Endothelial cell of umbilical vein (primary cell): Measurements from ENCODE around the gene DEF6.

ENCODE experiments used
- CTCF ChIP-seq, 2 donors: IDR thresholded peaks; 1 replicate in 1 of 2; 2 replicates in 1 of 2; pipeline ENCODE4 v1.5.1; 2011; ENCODE audit warnings: low read length in 2 of 2, mild to moderate bottlenecking in 2 of 2, moderate library complexity in 2 of 2, control low read depth in 1 of 2, inconsistent platforms in 1 of 2, low read depth in 1 of 2; ENCODE audit not compliant: insufficient read depth in 1 of 2; ENCODE audit errors: extremely low read depth in 1 of 2
- EZH2 ChIP-seq: IDR thresholded peaks from 2 replicates; pipeline ENCODE4 v1.6.1; 2012; ENCODE audit warnings: borderline replicate concordance, low read depth, mild to moderate bottlenecking, moderate library complexity, low read length, inconsistent platforms; ENCODE audit not compliant: severe bottlenecking
- FOS ChIP-seq: IDR thresholded peaks from 2 replicates; pipeline ENCODE4 v1.6.1; 2011; ENCODE audit warnings: mild to moderate bottlenecking, low read length, moderate library complexity, borderline replicate concordance; ENCODE audit not compliant: insufficient read depth
- GATA2 ChIP-seq: IDR thresholded peaks from 2 replicates; pipeline ENCODE4 v1.7.0; 2011; ENCODE audit warnings: low read depth, mild to moderate bottlenecking, moderate library complexity, mixed read lengths, low read length; ENCODE audit not compliant: insufficient read length, insufficient read depth
- MYC ChIP-seq: IDR thresholded peaks from one replicate; pipeline ENCODE4 v1.6.1; 2011; ENCODE audit warnings: mild to moderate bottlenecking, low read depth, low read length
- POLR2A ChIP-seq: IDR thresholded peaks from 2 replicates; pipeline ENCODE4 v1.6.1; 2012; ENCODE audit warnings: low read depth, mild to moderate bottlenecking, control low read depth, low read length
- POLR2AphosphoS5 ChIP-seq: IDR thresholded peaks from 2 replicates; pipeline ENCODE4 v1.6.1; 2012; ENCODE audit warnings: low read depth, mild to moderate bottlenecking, control low read depth, low read length, moderate library complexity; ENCODE audit not compliant: insufficient read depth
- TF ChIP-seq, protein P1 (sequence below): IDR thresholded peaks from 2 replicates; pipeline ENCODE4 v1.6.1; 2011; ENCODE audit not compliant: insufficient read depth, insufficient read length

DNA sequence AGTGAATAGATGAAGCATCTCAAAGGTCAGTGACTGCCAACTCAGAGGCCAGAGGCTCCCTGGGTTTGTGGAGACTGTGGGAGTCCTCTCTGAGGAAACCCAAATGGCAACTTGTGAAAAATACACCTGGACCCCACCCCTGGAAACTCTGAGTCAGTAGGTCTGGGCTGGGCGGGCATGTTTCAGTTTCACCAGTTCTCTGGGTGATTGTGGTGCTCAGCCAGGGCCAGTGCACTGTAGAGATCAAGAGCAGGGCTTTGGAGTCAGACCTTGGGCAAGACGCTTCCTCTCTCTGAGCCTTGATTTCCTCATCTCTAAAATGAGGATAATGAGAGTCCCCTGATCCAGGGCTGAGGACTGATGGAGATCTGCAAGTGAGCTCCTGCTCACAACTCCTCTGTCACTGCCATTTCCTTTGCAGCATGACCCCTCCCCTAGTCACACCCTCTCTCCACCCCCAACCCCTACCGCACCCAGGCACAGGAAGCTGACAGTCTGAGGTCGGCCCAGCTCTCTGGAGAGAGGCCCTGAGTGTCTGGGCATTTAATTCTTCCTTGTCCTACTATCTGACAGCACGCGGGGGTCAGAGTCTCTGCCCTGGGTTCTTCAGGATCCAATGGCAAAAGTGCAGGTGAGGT, 5.1 kb downstream of the DEF6 start:
- TF ChIP-seq MYC (no peak), CTCF (IDR thresholded peaks at IDR 0.05; ENCODE audit: extremely low read depth in 1 of 2, insufficient read depth in 1 of 2, low read depth in 1 of 2, low read length in 2 of 2) (no peak), POLR2AphosphoS5 (no peak), POLR2A (no peak), EZH2 (no peak), FOS (no peak), GATA2 (no peak)
- TF ChIP-seq, protein P1, sequence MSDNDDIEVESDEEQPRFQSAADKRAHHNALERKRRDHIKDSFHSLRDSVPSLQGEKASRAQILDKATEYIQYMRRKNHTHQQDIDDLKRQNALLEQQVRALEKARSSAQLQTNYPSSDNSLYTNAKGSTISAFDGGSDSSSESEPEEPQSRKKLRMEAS = no peak
